ENCODE results near the gene DNER. TPM values are rescaled to one million over a fixed set of nuclear protein-coding genes. Genes with fewer than 3 reads are reported as not detected.
"Not testable (repeated sequence)": the region's sequence is repeated elsewhere in the genome, so short reads cannot be mapped to it uniquely, and the experiment has no call there.

DNER gene
- total and polyA plus RNA-seq, 2 donors from 2014 or later: 16.5 to 21.9 TPM

- Histone ChIP-seq H3K9ac (ENCODE audit: low read length in 3 of 3) (no peak overlapping the region), H3K36me3 (ENCODE audit: control insufficient read depth in 2 of 3, insufficient read depth in 3 of 3, low read length in 3 of 3) (no peaks in the 10 kb centered on the region), H3K4me1 (ENCODE audit: control insufficient read depth in 2 of 3, insufficient read depth in 2 of 3, low read depth in 1 of 3, low read length in 3 of 3) (no peaks in the 10 kb centered on the region), H3K27ac (ENCODE audit: low read depth in 2 of 2, low read length in 2 of 2) (no peak overlapping the region), H3K27me3 (ENCODE audit: control insufficient read depth, insufficient read depth, low read length) (no peaks in the 10 kb centered on the region), H3K4me3 (ENCODE audit: low read length in 3 of 3) (no peak overlapping the region), H3K9me3 (ENCODE audit: control insufficient read depth in 2 of 3, insufficient read depth in 1 of 3, low read length in 3 of 3) (no peaks in the 10 kb centered on the region)
- FAIRE-seq: no peak
- no peak for TF ChIP-seq CTCF (IDR thresholded peaks at IDR 0.05; ENCODE audit: borderline replicate concordance, extremely low read depth, insufficient read depth)
- intact Hi-C loops (cut with DNase I): no loop called here
- DNase-seq: no peak
Measured at GRCh38 chr2:229620289-229620688, 94.1 kb downstream of the DNER start.

- Histone ChIP-seq H3K4me3 (ENCODE audit: low read length in 3 of 3) (no peak overlapping the region), H3K9ac (ENCODE audit: low read length in 3 of 3) (no peak overlapping the region), H3K4me1 (ENCODE audit: control insufficient read depth in 2 of 3, insufficient read depth in 2 of 3, low read depth in 1 of 3, low read length in 3 of 3) (no peaks in the 10 kb centered on the region), H3K9me3 (ENCODE audit: control insufficient read depth in 2 of 3, insufficient read depth in 1 of 3, low read length in 3 of 3) (no peaks in the 10 kb centered on the region), H3K36me3 (ENCODE audit: control insufficient read depth in 2 of 3, insufficient read depth in 3 of 3, low read length in 3 of 3) (no peaks in the 10 kb centered on the region), H3K27ac (ENCODE audit: low read depth in 2 of 2, low read length in 2 of 2) (no peak overlapping the region), H3K27me3 (ENCODE audit: control insufficient read depth, insufficient read depth, low read length) (no peaks in the 10 kb centered on the region)
- no peak for TF ChIP-seq CTCF (IDR thresholded peaks at IDR 0.05; ENCODE audit: borderline replicate concordance, extremely low read depth, insufficient read depth)
- no peak for DNase-seq
- no peak for FAIRE-seq
- intact Hi-C loops (cut with DNase I): no loop called here
Measured at GRCh38 chr2:229616433-229616832, 97.9 kb downstream of the DNER start.

- intact Hi-C loops (cut with DNase I); H3K9me3 ChIP-seq (ENCODE audit: control insufficient read depth in 2 of 3, insufficient read depth in 1 of 3, low read length in 3 of 3); H3K4me1 ChIP-seq (ENCODE audit: control insufficient read depth in 2 of 3, insufficient read depth in 2 of 3, low read depth in 1 of 3, low read length in 3 of 3); H3K36me3 ChIP-seq (ENCODE audit: control insufficient read depth in 2 of 3, insufficient read depth in 3 of 3, low read length in 3 of 3); H3K4me3 ChIP-seq (ENCODE audit: low read length in 3 of 3); DNase-seq; FAIRE-seq; H3K27ac ChIP-seq (ENCODE audit: low read depth in 2 of 2, low read length in 2 of 2); H3K27me3 ChIP-seq (ENCODE audit: control insufficient read depth, insufficient read depth, low read length); H3K9ac ChIP-seq (ENCODE audit: low read length in 3 of 3): not testable (repeated sequence)
Measured at GRCh38 chr2:229614021-229614420, 100.3 kb downstream of the DNER start.

- no peak for FAIRE-seq
- no peak for DNase-seq
- H3K27ac ChIP-seq (ENCODE audit: low read depth in 2 of 2, low read length in 2 of 2): no peak overlapping the region
- no peaks in the 10 kb centered on the region for H3K9me3 ChIP-seq (ENCODE audit: control insufficient read depth in 2 of 3, insufficient read depth in 1 of 3, low read length in 3 of 3)
- H3K4me3 ChIP-seq (ENCODE audit: low read length in 3 of 3): no peak overlapping the region
- H3K4me1 ChIP-seq (ENCODE audit: control insufficient read depth in 2 of 3, insufficient read depth in 2 of 3, low read depth in 1 of 3, low read length in 3 of 3): no peaks in the 10 kb centered on the region
- no peak overlapping the region for H3K9ac ChIP-seq (ENCODE audit: low read length in 3 of 3)
- H3K36me3 ChIP-seq (ENCODE audit: control insufficient read depth in 2 of 3, insufficient read depth in 3 of 3, low read length in 3 of 3): no peaks in the 10 kb centered on the region
- intact Hi-C loops (cut with DNase I): no loop called here
- TF ChIP-seq CTCF (IDR thresholded peaks at IDR 0.05; ENCODE audit: borderline replicate concordance, extremely low read depth, insufficient read depth): no peak
- no peaks in the 10 kb centered on the region for H3K27me3 ChIP-seq (ENCODE audit: control insufficient read depth, insufficient read depth, low read length)
Measured at GRCh38 chr2:229612384-229612971, 101.9 kb downstream of the DNER start.

Data from kidney (tissue), 14 donors.